RPMI8226 (cell line): Measurements from ENCODE around the gene DNAH2.
"Not testable (repeated sequence)": the region's sequence is repeated elsewhere in the genome, so short reads cannot be mapped to it uniquely, and the experiment has no call there.

Source experiments
- DNase-seq: peaks from one replicate; pipeline ENCODE4 v3.0.0-alpha.2; 2015

DNAH2 gene

DNA sequence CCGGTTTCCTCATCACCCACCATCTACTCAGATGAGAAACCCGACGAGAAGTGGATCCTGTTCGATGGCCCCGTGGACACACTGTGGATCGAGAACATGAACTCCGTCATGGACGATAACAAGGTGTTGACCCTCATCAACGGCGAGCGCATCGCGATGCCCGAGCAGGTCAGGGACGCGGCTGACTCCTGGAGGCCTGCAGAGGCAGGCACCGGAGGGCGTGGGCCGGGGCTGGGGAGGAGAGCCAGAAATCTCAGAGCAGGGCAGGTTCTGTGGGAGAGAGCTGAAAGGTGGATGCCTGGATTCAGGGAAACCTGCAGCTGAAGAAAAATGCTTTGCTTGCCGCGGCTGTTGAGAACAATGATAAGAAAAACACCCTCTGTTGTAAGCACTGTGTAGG lies 69.3 kb downstream of the DNAH2 start:
- DNase-seq, result no peak

DNA sequence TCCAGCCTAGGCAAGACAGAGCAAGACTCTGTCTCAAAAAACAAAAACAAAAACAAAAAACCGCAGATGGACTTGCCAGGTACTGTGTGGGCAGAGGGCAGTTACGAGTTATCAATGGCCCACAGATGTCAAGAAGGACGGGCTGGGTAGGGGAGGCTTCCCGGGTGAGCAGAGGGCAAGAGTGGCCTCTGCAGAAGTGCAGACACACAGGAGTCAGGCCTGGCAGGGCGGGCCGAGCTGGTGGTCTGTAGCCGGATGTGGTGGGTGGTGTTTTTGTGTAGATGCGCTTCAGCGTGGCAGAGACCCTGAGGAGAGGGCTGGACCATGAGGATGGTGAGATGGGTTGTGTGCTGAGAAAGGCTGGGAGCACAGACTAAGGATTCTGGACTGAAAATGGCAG lies 71.6 kb downstream of the DNAH2 start:
- no peak for DNase-seq

DNA sequence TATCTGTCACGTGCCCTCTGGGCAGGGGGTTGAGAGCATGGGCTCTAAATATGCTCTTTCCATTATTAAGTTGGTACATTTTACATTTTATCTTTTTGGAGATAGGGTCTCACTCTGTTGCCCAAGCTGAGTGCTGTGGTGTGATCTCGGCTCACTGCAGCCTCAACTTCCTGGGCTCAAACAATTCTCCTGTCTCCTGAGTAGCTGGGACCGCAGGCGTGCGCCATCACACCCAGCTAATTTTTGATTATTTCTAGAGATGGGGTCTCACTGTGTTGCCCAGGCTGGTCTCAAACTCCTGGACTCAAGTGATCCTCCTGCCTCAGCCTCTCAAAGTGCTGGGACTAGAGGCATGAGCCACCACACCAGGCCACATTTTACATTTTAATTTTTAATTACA lies 72.6 kb downstream of the DNAH2 start:
- no peak for DNase-seq

DNA sequence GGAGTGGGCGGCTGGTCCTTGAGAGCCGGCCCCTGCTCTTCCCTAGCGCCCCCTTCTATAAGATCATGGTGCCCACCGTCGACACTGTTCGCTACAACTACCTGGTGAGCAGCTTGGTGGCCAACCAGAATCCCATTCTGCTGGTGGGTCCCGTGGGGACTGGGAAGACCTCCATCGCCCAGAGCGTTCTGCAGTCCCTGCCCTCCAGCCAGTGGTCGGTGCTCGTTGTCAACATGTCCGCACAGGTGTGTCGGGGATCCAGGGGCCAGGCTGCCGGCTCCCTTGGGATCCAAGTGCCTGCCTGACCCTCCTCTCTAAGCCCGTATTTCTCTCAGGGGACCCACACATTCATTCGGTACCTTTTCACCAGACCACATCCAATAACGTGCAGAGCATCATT lies 75.1 kb downstream of the DNAH2 start:
- DNase-seq, result no peak

DNA sequence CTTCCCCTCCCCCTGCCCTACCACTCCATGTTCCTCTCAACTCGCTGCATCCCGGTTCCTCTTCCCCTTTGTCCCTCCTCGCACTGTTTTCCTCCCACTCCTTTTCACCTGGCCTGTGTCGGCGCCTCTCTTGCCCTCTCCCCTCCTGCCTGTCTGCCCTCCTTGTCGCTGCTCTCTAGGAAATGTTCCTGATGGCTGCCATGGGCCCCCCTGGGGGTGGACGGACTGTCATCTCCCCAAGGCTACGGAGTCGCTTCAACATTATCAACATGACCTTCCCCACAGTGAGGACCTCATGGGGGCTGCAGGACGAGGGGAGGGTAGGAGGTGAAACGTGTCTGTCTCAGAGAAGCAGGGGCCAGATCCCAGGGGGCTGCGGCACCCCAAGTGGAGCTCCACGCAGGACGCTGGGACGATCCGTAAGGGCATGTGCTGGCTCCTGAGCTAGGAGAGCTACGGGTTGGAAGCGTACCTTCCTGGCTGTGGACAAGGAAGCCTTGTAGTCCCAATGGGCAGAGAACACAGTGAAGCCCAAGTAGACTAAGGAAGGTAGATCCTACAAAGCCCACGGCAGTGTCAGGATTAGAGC lies 76.6 kb downstream of the DNAH2 start:
- DNase-seq, result no peak

DNA sequence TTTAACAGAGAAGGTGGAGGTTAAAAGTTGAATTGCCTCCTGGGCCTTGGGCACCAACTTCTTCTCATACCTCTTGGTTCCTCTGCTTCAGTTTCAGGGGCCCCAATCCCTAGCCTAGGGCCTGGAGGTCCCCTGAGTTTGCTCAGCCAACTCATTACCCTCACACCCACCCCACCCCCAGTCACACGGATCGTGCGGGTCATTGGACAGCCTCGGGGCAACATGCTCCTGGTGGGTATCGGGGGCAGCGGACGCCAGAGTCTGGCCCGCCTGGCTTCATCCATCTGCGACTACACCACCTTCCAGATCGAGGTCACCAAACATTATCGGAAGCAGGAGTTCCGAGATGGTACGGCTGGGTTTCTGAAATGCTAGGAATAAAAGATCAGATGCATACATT lies 80.4 kb downstream of the DNAH2 start:
- no peak for DNase-seq

DNA sequence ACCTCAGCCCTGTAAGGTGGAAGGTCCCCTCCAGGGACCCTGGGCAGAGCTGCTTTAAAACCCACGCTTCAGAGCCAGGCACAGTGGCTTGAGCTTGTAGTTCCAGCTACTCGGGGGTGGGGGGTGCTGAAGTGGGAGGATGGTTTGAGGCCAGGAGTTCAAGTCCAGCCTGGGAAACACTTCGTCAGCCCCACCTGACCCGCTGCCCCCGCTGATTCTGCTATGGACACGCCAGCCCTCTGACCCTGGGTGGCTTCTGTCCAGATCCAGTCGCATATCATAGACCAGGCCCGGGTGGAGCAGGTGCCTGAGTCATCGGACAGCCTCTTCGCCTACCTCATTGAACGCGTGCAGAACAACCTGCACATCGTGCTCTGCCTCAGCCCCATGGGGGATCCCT lies 81.3 kb downstream of the DNAH2 start:
- no peak for DNase-seq

DNA sequence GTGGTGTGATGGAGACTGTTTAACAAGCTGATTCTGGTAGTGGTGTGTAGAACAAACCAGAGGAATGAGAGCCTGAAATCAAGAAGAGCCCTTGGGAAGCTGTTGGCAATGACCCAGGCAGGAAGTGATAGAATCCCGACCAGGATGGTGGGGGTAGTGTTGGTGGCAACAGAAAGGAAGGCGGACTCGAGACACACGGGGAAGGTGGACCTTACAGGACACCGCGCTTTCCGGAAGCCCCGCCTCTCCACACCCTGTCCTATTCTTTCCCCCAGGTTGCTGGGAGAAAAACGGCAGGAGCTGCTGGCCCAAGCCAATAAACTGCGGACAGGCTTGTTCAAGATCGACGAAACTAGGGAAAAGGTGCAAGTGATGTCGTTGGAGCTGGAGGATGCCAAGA lies 86.4 kb downstream of the DNAH2 start:
- no peak for DNase-seq

DNA sequence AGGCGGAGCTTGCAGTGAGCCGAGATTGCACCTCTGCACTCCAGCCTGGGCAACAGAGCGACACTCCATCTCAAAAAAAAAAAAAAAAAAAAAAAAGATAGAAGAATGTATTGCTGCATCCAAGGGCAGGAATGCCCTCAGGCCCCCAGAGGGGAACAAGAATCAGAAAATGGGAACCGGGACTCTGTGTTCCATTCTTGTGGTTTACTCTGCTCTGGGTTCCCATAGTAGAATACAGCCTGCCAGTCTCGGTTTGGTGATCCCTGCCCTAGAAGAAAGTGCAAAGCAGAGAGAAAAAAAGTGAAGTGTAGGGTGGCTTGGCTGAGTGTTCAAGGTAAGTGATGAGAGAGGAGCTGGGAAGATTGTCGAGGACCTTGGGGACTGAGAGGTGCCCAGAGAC lies 89.0 kb downstream of the DNAH2 start:
- no peak for DNase-seq

DNA sequence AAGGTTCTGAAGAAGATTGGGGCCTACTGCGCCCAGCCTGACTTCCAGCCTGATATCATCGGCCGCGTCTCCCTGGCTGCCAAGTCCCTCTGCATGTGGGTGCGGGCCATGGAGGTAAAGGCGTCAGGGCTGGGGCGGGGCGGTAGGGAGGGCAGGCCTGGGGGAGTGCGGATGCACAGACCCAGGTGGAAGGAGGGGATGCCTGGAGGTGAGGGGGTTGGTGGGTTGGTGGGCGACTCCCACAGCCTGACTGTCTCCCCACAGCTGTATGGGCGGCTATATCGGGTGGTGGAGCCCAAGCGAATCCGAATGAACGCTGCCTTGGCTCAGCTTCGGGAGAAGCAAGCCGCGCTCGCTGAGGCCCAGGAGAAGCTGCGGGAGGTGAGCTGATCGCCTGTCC lies 89.7 kb downstream of the DNAH2 start:
- DNase-seq, result no peak

DNA sequence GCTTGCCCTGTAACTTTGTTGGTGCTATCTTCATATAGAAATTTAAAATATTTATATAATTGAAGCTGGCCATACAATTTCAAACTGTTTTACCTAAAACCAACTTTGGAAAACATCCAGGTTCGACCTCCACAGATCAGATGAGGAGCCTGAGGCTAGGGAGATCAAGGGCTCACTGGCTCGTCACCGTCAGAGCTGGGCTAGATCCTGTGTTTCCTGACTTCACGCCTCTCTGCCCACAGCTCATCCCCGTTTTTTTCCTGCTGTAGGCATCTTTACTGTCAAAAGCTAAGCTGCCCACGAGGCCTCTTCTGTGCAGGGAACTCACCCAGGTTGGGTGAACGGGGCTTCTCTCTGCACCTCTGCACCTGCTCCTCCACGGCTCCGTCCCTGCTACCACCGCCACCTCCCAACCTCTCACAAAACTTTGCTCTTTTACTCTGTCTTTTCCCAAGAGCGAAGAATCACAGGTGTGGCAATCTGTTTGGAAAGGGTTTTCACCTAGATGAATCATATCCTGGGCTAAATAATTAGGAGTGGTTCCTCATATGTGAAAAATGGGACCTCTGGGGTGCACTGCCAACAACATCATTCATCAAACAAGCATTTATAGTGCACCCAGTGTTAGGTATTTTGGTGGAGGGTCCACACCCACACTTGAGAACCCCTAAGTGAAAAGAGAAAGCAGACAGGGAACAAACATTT lies 91.7 kb downstream of the DNAH2 start:
- no peak for DNase-seq

DNA sequence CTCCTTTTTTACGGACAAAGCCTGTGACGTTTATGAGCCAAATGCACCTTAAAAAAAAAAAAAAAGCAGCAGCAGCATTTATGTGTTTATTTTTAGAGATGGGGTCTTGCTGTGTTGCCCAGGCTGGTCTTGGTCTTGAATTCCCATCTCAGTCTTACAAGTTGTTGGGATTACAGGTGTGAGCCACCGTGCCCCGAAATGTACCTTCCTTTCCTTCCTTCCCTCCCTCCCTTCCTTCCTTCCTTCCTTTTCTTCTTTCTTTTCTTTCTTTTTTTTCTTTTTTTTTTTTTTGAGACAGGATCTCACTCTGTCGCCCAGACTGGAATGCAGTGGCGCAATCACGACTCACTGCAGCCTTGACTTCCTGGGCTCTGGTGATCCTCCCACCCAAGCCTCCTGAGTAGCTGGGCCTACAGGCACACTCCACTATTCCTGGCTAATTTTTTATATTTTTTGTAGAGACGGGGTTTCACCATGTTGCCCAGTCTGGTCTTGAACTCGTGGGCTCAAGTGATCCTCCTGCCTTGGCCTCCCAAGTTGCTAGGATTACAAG lies 92.3 kb downstream of the DNAH2 start:
- DNase-seq, result not testable (repeated sequence)

DNA sequence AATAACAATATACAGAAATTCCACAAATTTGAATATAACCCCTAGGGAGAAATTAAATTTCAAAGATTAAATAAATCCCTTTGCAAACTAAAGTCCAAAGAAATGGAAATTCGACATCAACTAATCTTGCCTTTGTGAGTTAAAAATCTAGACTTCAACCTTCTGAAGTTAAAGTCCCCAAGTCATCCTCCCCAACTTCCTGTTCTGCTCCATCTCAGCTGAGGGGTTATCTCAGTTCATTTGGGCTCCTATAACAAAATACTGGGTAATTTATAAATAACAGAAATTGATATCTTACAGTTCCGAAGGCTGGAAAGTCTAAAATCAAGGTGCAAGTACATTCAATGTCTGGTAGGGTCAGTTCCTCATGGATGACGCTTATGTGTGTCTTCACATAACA lies 93.7 kb downstream of the DNAH2 start:
- no peak for DNase-seq

DNA sequence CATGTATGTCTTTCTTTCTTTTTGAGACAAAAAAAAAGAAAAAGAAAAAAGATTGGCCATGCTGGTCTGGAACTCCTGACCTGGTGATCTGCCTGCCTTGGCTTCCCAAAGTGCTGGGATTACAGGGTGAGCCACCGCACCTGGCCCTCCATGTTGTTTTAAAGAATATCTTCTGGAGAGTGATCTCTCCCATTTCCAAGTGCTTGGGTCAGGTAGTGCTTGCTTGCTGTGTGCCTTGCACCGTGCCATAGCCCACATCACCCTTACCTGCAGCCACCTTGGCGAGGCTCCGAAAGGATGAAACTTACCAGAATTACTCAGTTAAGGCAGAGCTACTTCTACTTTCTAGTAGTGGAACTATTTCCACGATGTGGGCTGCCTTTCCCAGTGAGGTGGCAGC lies 97.4 kb downstream of the DNAH2 start:
- no peak for DNase-seq

DNA sequence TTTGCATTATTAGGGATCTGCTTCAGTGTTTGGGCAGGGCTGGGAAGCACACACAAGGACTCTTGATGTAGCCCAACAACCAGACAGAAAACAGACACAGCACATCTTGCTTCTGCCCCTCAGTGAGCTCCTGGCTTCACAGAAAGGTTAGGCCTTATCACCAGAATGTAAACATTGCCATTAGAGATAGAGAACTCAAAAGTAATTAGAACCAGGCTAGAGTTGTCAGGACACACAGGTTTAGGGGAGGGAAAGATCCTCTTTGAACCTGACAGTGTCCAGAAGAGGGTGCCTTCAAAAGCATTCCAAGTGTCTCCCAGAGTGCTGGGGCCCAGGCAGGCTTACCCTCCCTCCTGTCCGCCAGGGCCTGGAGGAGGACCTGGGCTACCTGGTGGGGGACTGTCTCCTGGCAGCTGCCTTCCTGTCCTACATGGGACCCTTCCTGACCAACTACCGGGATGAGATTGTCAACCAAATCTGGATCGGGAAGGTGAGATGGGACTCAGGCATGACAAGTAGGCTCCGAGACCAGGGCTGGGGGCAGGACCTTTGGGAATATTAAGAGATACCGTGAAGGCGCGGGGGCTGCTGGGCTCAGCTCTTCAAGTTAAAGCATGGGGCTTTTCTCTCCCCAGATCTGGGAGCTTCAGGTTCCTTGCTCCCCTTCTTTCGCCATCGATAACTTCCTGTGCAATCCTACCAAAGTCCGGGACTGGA lies 99.5 kb downstream of the DNAH2 start:
- DNase-seq, result no peak

DNA sequence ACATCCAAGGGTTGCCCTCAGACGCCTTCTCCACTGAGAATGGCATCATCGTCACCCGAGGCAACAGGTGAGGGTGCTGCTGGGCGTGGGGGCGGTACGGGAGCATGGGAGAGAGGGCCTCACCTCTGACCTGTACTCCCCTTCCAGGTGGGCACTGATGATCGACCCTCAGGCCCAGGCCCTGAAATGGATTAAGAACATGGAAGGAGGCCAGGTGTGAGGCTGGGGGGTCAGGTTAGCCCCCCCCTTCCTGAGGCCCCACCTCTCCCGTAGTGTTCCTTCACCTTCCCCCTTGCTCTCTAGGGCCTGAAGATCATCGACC lies 100.1 kb downstream of the DNAH2 start:
- DNase-seq, result no peak

DNA sequence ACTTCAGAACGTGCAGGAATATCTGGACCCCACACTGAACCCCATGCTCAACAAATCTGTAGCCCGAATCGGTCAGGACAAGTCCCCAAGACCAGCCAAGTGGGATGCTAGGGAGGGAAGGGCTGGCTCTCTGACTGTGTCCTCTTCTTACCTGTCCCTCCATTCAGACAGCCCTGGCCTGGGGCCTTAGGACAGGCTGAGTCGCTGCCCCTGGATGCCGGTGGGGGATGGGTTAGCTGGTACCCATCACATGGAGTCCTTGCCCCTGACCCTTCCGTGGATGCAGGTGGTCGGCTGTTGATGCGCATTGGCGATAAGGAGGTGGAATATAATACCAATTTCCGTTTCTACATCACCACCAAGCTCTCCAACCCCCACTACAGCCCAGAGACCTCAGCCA lies 100.5 kb downstream of the DNAH2 start:
- no peak for DNase-seq

DNA sequence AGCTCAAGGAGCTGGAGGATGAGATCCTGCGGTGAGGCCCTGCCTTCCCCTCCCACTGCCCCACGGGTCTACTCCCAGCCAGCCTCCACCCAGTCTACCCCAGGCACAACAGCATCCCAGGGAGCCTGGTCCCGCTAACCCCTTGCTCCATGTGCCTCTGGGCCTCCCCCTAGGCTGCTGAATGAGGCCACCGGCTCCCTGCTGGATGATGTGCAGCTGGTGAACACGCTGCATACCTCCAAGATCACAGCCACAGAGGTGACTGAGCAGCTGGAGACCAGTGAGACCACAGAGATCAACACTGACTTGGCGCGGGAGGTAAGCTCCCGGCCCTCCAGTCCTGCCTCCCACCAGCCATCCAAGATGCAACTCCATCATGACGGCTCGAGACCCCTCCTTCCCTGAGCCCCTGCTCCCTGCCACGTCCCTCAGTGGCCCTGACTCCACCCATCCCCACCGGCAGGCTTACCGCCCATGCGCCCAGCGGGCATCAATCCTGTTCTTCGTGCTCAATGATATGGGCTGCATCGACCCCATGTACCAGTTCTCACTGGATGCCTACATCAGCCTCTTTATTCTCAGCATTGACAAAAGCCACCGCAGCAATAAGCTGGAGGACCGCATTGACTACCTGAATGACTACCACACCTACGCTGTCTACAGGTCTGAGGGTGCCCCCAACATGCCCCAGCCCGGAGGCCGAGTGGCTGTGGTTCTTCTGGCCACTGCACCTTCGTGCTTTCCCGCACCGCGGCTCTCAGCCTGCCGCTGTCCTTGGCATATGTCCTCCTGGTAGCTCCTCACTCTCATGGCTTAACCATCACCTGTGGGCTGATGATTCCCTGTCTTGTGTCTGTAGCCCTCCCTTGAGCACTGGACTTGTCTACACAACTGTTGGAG lies 101.5 kb downstream of the DNAH2 start:
- no peak for DNase-seq

DNA sequence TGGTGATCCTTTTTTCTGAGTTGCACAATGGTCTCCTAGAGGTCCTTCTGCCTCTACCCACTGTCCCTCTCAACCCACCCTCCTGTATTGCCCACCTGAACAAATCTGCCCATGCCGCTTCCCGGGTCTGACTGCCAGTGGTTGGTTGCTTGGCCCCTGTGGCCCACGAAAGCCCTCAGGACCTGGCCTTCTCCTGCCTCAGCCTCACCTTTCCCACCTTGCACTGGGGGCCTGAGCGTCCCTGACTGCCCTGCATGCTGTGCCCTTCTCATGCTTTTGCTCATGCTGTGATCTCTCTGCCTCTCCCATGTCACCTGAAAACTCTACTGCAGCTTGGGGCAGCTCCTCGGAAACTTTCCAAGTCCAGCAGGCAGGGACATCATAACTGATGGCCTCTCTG lies 102.7 kb downstream of the DNAH2 start:
- DNase-seq, result no peak

DNA sequence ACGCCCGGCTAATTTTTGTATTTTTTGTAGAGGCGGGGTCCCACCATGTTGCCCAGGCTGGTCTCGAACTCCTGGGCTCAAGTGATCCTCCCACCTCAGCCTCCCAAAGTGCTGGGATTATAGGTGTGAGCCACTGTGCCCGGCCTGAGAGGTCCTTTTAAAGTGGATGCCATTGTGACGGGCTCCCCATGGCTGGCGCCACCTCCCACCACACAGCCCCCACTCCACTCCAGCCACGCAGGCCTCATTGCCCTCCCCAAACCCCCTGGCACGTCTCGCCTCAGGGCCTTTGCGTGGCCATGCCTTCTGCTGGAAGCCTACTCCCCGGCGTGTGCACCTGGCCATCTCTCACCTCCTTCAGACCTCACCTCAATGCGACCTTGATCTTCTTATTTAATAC lies 104.6 kb downstream of the DNAH2 start:
- no peak for DNase-seq

DNA sequence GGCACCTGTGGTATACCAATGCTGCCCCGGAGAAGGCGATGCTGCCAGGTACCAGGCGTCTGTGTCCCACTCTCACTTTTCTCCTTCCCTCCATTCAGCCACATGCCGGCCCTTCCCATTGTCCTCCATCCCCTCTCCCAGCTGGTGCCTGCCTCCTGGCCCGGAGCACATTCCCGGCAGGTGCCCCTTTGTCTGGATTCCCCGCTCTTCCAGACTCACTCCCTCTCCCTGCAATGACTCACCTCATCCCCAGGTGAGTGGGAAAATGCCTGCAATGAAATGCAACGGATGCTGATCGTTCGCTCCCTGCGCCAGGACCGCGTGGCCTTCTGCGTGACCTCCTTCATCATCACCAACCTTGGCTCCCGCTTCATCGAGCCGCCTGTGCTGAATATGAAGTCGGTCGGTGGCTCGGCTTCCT lies 106.0 kb downstream of the DNAH2 start:
- DNase-seq, result no peak

DNA sequence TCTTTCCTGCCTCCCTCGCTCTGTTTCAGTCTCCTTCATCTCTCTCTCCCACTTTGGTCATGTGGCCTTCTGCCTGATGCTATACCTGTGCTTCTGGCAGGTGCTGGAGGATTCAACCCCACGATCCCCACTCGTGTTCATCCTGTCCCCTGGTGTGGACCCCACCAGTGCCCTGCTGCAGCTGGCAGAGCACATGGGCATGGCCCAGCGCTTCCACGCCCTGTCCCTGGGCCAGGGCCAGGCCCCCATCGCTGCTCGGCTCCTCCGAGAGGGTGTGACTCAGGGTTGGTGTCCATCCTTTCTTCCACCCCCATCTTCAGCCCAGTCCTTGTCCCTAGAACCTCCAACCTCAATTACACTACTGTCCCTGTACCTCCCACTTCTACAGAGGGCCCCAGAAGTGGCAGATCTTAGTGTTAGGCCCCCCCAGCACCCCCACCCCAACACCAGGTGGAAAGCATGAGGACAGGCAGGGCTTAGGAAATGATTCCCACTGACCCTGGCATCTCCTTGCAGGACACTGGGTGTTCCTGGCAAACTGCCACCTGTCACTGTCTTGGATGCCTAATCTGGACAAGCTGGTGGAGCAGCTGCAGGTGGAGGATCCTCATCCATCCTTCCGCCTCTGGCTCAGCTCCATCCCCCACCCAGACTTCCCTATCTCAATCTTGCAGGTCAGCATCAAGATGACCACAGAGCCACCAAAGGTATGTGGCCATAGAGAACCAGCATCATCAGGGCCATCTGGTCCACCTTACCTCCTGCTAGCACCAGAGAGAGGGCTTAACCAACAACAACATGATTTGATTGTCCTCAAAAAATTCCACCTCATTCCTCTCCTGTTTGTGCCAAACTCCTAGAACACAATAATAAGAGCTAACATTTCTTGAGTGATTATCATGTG lies 106.7 kb downstream of the DNAH2 start:
- no peak for DNase-seq
